AG04449 (cell line): Measurements from ENCODE around the gene LCN6.
A peak's percentile ranks its signal among the peaks of the same experiment; 100 is the strongest.

Source experiments
- CTCF ChIA-PET: fragments of 350-600 bp; formaldehyde crosslinking; extraction: SDS; loops from one replicate; lab custom pipeline; 2021; ENCODE audit warnings: antibody characterized with exemption; lab: Yijun Ruan, JAX
- POLR2A ChIA-PET: fragments of 400-600, 350-600 bp; formaldehyde crosslinking; extraction: SDS; loops from one replicate; lab custom pipeline; 2020; ENCODE audit warnings: antibody characterized with exemption, inconsistent platforms; lab: Yijun Ruan, JAX
- DNase-seq: peaks from one replicate; pipeline ENCODE4 v3.0.0-alpha.2; 2010; ENCODE audit warnings: low read depth, low spot score
- H3K4me3 ChIP-seq: 2 replicates; pipeline ENCODE4 v1.5.1; 2011; ENCODE audit warnings: low read depth, mild to moderate bottlenecking, control low read depth, low read length
- CTCF ChIP-seq: IDR thresholded peaks from one replicate; pipeline ENCODE4 v1.5.1; 2011; ENCODE audit warnings: mild to moderate bottlenecking, moderate library complexity, low read length, control low read depth, inconsistent platforms; ENCODE audit not compliant: insufficient read depth; ENCODE audit errors: missing control alignments

LCN6 gene

GRCh38 chr9:136694163-136694871 lies 54.0 kb downstream of the LCN6 start:
- ChIA-PET CTCF (interaction anchor here (0.8 to 2.1 kb wide), 8 partner anchors 9 to 210 kb away, joined by 3 to 6 read pairs (median 4); no protein-coding TSS in a partner anchor), POLR2A (no interaction called here)
- TF ChIP-seq CTCF, result peak; percentile 81
- DNase-seq, result no peak
- no peak overlapping the region for H3K4me3 ChIP-seq
